Fibroblast of pulmonary artery (primary cell): ENCODE data around the gene CLEC4G.
"Not testable (repeated sequence)": the region's sequence is repeated elsewhere in the genome, so short reads cannot be mapped to it uniquely, and the experiment has no call there.

ENCODE experiments used
- DNase-seq: peaks from one replicate; pipeline ENCODE4 v3.0.0-alpha.2; 2010; ENCODE audit warnings: low read depth
- H3K4me3 ChIP-seq: replicated peaks from 2 replicates; pipeline ENCODE4 v1.5.1; 2011; ENCODE audit warnings: low read depth, mild to moderate bottlenecking, control low read depth, low read length, moderate library complexity
- CTCF ChIP-seq: IDR thresholded peaks from 2 replicates; pipeline ENCODE4 v1.5.1; 2011; ENCODE audit warnings: mild to moderate bottlenecking, control low read depth, low read length, inconsistent platforms; ENCODE audit errors: missing control alignments

CLEC4G gene

GRCh38 chr19:7746903-7747884, 15.3 kb upstream of the CLEC4G start, which contains the start of gene CD209:
Gene CD209, minus strand, starts transcription at chr19:7747534. Its CDS starts 23 bp downstream, at chr19:7747511.
- no peak for DNase-seq
- H3K4me3 ChIP-seq, result no peak within 1 kb of the TSS
- no peak for TF ChIP-seq CTCF

GRCh38 chr19:7746306-7746705, 14.4 kb upstream of the CLEC4G start:
- not testable (repeated sequence) for H3K4me3 ChIP-seq, DNase-seq

- no peak for DNase-seq
- TF ChIP-seq CTCF, result no peak
- no peak overlapping the region for H3K4me3 ChIP-seq
Observed at GRCh38 chr19:7744871-7745650, 13.2 kb upstream of the CLEC4G start.

GRCh38 chr19:7744199-7744786, 12.4 kb upstream of the CLEC4G start:
- no peak for DNase-seq
- no peak overlapping the region for H3K4me3 ChIP-seq
- TF ChIP-seq CTCF, result no peak

GRCh38 chr19:7743425-7743841, 11.5 kb upstream of the CLEC4G start:
- no peak overlapping the region for H3K4me3 ChIP-seq
- no peak for DNase-seq
- no peak for TF ChIP-seq CTCF

GRCh38 chr19:7742991-7743390, 11.1 kb upstream of the CLEC4G start:
- DNase-seq, result no peak
- no peak for TF ChIP-seq CTCF
- no peak overlapping the region for H3K4me3 ChIP-seq

GRCh38 chr19:7742575-7742974, 10.7 kb upstream of the CLEC4G start:
- TF ChIP-seq CTCF, result no peak

More at GRCh38 chr19:7742575-7742974, 10.7 kb upstream of the CLEC4G start:
- no peak overlapping the region for H3K4me3 ChIP-seq
- no peak for DNase-seq
